Right ventricle myocardium inferior (tissue), 1 donor: Measurements from ENCODE around the gene AXIN2. TPM values are rescaled to one million over a fixed set of nuclear protein-coding genes. Genes with fewer than 3 reads are reported as not detected.
"Not testable (repeated sequence)": the region's sequence is repeated elsewhere in the genome, so short reads cannot be mapped to it uniquely, and the experiment has no call there.

Experiments used
- ATAC-seq: fragments of 200-7000 bp; cut with Tn5 transposase; one replicate; pipeline ENCODE4 v1.9.1; 2020; ENCODE audit warnings: mild to moderate bottlenecking, moderate library complexity
- DNase-seq: peaks from one replicate; pipeline ENCODE4 v3.0.0; 2021; ENCODE audit errors: missing footprints
- intact Hi-C: fragments of 100-400 bp; cut with DNase I; formaldehyde crosslinking; loops from one replicate; pipeline ENCODE4 v1.11.0; 2022
- total RNA-seq: library from RNA; stranded (reverse); fragmentation: NEBNext Ultra II Directional; extraction: Animal tissue kit (Norgen Biotek cat#: 25700); gene quantifications from one replicate; pipeline ENCODE4 v1.2.1, GENCODE V29; 2021
- donor health status: DM: no; HTN: yes; CAD: no; lungs with severe emphysema.

AXIN2 gene
- total RNA-seq, 1 donor from 2014 or later: 22.2 TPM

GRCh38 chr17:65531256-65532100 is 30.0 kb downstream of the AXIN2 start:
- intact Hi-C loops: loop anchor here (5.0 kb wide), 1 partner anchor 69 kb away; no protein-coding TSS in a partner anchor
- peak; percentile 68 for DNase-seq
- peak; percentile 87 for ATAC-seq

GRCh38 chr17:65530523-65531255 is 30.8 kb downstream of the AXIN2 start:
- ATAC-seq (no peak), DNase-seq (peak; percentile 65)
- intact Hi-C loops: loop anchor here (5.0 kb wide), 1 partner anchor 68 kb away; no protein-coding TSS in a partner anchor

- DNase-seq (no peak), ATAC-seq (no peak)
- intact Hi-C loops: loop anchor here (5.0 kb wide), 1 partner anchor 68 kb away; no protein-coding TSS in a partner anchor
Observed at GRCh38 chr17:65529761-65530522, 31.5 kb downstream of the AXIN2 start.

GRCh38 chr17:65529040-65529633 is 32.3 kb downstream of the AXIN2 start:
- DNase-seq (no peak), ATAC-seq (no peak)
- intact Hi-C loops: no loop called here

- peak; percentile 78 for DNase-seq
Observed at GRCh38 chr17:65527857-65528591, 33.4 kb downstream of the AXIN2 start.

DNA sequence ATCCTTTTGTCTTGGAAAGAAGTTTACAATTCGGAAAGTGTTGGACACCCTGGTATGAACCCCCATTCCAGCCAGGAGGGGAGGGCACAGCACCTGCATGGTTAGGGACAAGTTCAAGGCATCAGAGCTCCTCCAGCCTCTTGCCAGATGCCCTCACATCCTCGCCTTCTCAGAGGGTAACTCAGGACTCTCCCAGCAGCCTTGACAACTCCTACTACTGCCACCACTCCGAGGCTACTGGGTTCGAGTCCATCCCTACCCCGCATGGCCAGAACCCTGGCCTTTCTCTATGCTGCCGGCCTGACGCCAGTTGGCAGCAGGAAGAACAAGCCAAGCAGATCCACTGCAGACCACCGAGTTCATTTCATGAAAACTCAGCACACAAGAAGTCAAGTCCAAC is 34.1 kb downstream of the AXIN2 start:
- ATAC-seq (no peak), DNase-seq (no peak)
- intact Hi-C loops: no loop called here

More at GRCh38 chr17:65527857-65528591, 33.4 kb downstream of the AXIN2 start:
- no peak for ATAC-seq
- intact Hi-C loops: no loop called here

- intact Hi-C loops, DNase-seq, ATAC-seq: not testable (repeated sequence)
Observed at GRCh38 chr17:65526854-65527253, 34.6 kb downstream of the AXIN2 start.

GRCh38 chr17:65523853-65524664 is 37.4 kb downstream of the AXIN2 start:
- DNase-seq (no peak), ATAC-seq (no peak)
- intact Hi-C loops: no loop called here

DNA sequence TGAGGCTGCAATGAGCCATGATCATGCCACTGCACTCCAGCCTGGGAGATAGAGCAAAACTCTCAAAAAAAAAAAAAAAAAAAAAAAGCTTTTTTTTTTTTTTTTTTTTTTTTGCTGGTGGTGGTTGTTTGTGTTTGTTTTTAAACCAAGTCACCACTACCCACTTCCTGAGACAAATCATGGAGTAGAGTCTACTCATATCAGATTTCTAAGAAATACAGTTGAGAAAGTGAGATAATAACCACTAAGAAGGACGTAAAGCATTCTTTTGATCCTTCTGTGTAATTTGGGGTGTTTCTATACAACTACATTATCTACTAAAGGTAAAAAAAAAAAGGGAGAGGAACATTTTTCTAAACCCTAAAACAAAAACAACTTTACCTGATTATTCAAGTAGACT is 38.0 kb downstream of the AXIN2 start:
- DNase-seq (no peak), ATAC-seq (no peak)
- intact Hi-C loops: no loop called here

- DNase-seq (no peak), ATAC-seq (no peak)
- intact Hi-C loops: no loop called here
Observed at GRCh38 chr17:65522751-65523404, 38.6 kb downstream of the AXIN2 start.

DNA sequence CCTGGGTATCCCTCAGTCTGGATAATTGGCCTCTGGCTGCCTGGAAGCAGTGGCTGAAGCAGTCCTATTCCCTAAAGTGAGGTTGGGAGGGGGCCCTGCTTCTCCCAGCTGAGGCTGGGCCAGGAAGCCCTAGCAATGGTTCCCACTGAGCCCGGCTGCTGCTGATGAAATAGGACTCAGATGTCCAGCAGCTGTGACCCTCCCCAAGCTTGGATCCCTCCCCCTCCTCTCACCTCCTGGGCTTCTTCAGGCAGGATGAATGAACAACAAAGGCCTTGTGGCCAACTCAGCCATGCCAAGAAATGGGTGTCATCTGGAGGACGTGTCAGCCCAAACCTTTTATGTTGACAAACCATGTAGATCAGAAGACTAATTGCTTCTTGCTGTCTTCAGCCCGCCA is 42.0 kb downstream of the AXIN2 start:
- intact Hi-C loops: no loop called here
- ATAC-seq (peak; percentile 24), DNase-seq (no peak)

DNA sequence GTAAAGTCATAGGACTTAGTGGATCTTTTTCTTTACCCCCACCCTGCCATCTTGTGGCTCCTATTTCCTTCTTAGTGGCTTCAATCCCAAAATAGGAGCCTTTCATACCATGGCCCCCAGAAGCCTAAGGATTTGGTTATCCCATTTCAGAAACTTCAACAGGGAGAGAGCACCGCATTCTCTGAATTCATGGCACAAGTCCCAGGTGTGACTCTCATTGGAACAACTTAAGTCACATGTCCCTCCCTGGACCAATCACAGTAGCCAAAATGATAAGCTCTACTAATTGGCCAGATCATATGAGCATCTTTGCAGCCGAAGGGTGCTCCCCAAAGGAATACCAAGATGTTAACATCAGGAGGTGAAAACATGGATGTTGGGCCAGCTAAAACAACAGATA is 43.2 kb downstream of the AXIN2 start:
- intact Hi-C loops: no loop called here
- no peak for DNase-seq
- no peak for ATAC-seq

DNA sequence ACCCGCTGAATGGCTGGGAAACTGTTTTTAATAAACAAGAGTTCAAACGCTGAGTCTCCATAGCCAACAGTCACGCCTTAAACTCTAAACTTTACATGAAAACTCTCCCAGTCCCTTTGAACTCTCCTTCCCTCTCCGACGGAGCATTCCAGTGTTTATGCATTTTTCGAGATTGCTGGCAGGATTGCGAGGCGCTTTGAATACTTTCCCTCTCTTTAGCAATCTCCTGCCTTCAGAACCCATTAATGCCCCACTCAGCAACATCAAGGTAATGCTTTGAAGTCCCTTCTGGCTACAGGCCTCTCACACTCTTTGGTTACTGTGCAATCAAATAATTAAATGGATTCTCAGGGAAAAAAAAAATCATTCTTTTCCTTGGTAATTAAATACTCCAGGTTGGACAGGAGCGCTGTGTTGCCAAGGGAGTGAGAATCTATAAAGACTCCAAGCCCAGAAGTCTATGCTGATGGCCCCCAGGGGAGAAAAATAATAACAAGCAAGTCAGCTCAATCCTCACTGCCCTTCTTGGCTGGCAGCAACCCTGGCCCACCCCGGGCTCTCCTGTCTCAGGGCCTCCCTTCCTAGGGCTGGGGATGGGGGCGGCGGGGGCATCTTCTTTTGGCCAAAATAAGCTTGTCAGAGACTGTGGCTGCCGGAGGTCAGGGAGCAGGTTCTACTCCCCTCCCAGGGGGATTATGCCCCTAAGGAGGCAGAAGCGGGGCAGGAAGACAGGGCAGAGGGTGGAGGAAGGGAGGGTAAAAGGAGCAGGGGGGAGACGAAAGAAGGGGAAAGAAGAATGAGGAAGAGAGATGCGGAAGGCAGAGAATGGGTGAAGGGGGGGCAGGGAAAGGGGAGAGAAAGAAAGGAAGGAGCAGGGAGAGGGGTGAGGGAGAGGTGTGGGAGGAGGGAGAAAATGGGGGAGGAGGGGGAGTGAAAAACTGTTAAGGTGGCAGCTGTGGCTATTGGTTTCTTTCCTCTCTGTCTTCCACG is 45.2 kb downstream of the AXIN2 start:
- ATAC-seq (no peak), DNase-seq (no peak)

GRCh38 chr17:65515512-65515911 is 45.9 kb downstream of the AXIN2 start:
- ATAC-seq: no peak
- intact Hi-C loops: no loop called here
- DNase-seq: peak; percentile 64

More for the DNA sequence above, 45.2 kb downstream of the AXIN2 start:
- intact Hi-C loops: no loop called here

DNA sequence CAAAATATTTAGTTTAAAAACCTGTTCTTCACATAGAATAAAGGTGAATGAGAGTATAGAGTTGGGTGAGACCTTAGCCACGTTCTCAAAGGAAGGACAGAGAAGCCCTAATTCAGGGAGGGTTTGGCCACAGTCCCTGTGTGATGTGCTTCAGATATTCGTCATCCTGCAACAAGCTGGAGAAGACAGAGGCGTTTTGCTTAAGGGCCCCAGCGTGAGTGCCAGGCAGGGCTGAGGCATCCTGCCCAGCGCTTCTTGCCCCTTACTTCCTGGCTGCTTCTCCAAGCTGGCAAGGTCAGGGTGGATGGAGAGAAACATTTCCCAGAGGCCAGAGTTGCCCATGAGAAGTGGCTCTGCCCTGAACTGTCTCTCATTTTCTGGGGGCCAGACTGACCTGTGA is 46.9 kb downstream of the AXIN2 start:
- ATAC-seq (no peak), DNase-seq (no peak)
- intact Hi-C loops: no loop called here

DNA sequence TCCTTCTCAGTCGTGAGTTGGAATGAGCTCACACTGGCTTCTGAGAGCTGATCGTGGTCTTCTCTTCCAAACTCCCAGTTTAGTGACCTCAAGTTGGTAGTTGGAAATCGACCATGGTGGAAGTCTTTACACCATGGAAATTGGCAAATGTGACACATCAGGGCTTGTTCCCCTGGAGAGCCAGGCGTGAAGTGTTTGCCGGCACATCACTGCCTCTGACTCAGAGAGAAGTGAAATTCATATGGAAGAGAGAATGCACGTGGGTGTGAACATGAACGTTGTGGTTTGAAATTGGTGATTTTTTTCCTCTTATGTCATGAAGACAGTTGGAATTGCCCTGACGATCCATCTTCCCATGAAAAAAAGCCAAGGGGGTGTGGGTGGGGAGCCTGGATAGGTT is 47.4 kb downstream of the AXIN2 start:
- DNase-seq: no peak
- no peak for ATAC-seq

More for the DNA sequence above, 47.4 kb downstream of the AXIN2 start:
- intact Hi-C loops: no loop called here
